Activated effector memory CD4-positive, alpha-beta T cell treated with Interleukin-2 at 50 U/mL for 16 hours (primary cell): ENCODE results near the gene OR52E8.

Source experiments
- DNase-seq: peaks from one replicate; pipeline ENCODE4 v3.0.0-alpha.2; 2020

The OR52E8 gene

DNA sequence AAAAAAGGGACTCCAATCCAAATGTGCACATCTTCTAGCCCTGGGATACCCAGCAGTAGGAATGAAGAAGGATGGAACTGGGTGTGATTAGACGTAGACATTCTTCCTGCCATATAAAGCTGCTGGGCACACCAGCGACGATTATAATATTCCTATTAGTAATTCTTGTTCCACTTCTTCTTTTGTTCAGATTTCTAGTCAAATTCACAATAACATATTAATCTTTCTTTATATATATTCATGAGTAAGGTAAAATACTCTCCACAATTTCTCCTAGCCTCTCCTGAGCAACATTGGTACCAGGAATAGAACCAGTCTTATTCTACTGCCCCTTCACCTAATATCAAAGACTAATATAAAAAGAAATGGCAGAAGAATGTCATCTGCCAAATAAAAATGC, at the start of gene OR52E8:
Gene OR52E8, minus strand, starts transcription at position 101 of the 400 bp plus-strand sequence. Its CDS starts 0 bp downstream, at position 101.
- DNase-seq: no peak

- DNase-seq: no peak
These were observed 42.0 kb upstream of the OR52E8 start for GRCh38 chr11:5899534-5899933.

- DNase-seq: no peak
These were observed 35.4 kb upstream of the OR52E8 start, which contains the start of gene OR52E5 for GRCh38 chr11:5892908-5893307. OR52E5 (plus strand) TSS chr11:5893208; CDS start chr11:5900777, 7,569 bp downstream.

DNA sequence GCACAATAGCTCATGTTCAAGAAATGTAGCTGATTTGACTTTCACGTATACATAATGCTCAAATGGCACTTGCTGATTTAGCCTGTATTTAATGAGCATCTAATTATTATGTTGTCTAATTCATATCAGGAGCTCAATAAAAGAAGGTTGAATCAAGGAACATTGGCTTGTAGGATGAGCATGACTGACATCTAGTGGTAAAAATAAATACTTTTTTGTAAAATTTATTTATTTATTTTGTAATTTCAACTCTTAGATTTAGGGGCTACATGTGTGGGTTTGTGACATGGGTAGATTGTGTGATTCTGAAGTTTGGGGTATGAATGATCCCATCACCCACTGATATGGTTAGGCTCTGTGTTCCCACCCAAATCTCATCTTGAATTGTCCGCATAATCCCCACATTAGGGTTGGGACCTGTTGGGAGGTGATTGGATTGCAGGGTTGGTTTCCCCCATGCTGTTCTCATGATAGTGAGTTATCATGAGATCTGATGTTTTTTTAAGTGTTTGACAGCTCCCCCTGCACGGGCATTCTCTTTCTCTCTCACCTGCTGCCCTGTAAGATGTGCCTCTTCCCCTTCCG, 33.8 kb upstream of the OR52E8 start:
- no peak for DNase-seq

DNA sequence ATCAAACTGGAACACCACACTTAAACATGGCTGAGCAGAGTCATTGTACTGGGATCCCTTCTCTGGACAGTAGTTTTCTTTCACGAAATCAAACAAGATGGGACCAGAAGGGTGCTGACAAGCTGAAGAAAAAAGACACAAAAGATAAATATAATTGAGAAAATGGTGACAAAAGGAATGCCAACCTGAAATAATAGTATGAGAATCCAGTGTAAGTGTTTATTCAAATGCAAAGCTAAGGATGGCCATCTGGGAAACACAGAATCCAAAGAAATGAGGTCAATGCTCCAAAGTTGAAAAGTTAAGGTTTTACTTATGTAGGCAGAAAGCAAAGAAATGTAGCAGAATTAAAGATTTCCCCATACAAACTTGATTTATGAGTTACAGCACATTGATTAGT, 30.2 kb upstream of the OR52E8 start:
- DNase-seq: no peak

DNA sequence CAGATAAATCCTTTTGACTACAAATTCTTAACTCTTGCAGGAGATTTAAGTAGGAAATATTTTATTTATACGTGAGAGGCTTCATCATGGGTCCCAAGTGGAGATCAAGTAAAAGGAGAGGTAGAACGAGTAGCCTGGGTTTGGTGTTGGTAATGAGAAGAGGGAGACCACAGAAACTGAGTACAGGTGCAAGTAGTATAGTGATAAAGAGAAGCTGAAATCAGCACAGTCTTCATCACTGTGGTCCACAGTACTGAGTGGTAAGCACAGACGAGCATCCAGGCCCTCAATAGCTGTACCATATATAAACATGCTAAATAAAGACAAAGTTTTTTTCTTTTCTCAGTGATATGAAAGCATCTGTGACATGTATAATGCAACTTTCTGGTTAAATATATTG, 29.7 kb upstream of the OR52E8 start:
- no peak for DNase-seq

DNA sequence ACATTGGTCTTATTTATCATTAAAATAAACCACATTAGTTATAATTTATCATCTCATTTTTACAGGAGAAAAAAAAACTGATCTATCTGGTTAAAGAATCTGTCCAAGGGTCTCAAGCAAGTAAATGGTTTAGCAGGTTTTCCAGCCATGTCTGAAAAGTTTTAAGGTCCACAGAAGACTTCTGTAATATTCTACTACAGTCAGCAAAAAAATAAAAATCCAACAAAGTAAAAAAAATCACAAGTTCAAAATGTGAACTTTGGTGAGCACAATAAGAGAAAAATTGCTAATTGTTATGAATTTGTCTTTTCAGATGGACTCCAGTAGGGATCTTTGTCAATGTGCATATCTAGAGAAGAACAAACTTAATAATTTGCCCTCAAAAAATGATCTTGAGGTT, 24.3 kb upstream of the OR52E8 start:
- DNase-seq: no peak

GRCh38 chr11:5880329-5880728, 22.8 kb upstream of the OR52E8 start, which contains the start of gene OR52E4:
OR52E4 (plus strand) TSS chr11:5880629; CDS start chr11:5884293, 3,664 bp downstream.
- DNase-seq: no peak

GRCh38 chr11:5878564-5878963, 21.1 kb upstream of the OR52E8 start:
- DNase-seq: no peak

DNA sequence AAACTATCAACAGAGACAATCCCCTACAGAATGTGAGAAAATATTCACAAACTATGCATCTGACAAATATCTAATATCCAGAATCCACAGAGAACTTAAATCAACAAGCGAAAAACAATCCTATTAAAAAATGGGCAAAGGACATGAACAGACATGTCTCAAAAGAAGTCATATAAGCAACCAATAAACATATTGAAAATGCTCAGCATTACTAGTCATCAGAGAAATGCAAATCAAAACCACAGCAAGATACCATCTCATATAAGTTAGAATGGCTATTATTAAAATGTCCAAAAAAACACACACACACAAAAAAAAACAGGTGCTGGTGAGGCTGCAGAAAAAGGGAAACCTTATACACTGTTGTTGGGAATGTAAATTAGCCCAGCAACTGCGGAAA, 8.3 kb upstream of the OR52E8 start:
- no peak for DNase-seq

GRCh38 chr11:5851002-5851401, 6.5 kb downstream of the OR52E8 start:
- DNase-seq: no peak

DNA sequence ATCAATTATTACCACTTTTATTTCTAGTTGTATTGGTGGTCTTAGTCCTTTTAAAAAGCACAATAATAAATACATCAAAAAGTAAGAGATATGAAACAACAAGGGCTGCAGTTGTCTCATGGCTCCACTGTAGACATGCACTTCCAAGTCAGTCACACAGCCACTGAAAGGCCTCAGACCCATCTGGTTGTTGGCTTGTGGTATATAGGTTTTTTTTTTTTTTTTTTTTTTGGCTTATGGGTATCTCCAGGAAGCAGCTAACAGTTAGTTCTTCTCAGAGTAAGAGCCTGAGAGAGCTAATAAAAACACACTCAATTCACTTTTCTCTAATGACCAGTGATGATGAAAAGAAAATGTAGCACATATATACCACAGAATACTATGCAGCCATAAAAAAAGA, 9.8 kb downstream of the OR52E8 start:
- no peak for DNase-seq

- no peak for DNase-seq
These were observed 10.8 kb downstream of the OR52E8 start for GRCh38 chr11:5846701-5847100.

DNA sequence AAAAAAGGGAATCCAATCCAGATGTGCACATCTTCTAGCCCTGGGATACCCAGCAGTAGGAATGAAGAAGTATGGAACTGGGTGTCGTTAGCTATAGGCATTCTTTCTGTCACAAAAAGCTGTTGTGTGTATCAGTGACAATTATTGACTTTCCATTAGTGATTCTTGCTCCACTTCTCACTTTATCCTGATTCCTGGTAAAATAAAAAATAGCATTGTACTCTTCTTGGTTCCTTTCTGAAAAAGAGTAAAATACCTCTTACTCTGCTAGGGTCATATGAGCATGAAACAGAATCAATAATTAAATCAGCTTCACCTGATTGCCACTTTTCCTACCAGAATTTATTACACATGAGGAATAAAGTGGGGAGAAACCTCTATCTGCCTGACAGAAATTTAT, 15.7 kb downstream of the OR52E8 start, which contains the start of gene OR52E6:
Gene OR52E6, minus strand, starts transcription at position 101 of the 400 bp plus-strand sequence. Its CDS starts 0 bp downstream, at position 101.
- no peak for DNase-seq

- no peak for DNase-seq
These were observed 19.8 kb downstream of the OR52E8 start for GRCh38 chr11:5837695-5838094.

DNA sequence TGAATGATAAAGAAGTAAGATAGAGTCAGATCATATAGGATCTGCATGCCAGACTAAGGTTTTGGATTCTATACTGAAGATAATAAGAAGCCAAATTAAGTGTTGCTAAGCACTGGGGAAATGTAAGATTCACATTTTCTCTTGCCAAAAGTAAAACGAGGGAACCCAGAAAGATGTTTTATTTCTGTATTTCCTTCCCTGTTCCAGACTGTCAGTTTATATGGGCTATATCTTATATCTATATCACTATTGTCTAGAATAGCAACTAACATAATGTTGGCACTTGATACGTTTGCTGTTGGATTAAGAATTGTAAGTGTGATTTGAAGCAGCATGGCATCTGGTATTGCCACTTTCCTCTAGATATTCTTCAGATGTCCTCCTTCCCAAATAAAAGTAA, 24.0 kb downstream of the OR52E8 start:
- DNase-seq: no peak

- DNase-seq: no peak
These were observed 26.2 kb downstream of the OR52E8 start for GRCh38 chr11:5831196-5831829.

DNA sequence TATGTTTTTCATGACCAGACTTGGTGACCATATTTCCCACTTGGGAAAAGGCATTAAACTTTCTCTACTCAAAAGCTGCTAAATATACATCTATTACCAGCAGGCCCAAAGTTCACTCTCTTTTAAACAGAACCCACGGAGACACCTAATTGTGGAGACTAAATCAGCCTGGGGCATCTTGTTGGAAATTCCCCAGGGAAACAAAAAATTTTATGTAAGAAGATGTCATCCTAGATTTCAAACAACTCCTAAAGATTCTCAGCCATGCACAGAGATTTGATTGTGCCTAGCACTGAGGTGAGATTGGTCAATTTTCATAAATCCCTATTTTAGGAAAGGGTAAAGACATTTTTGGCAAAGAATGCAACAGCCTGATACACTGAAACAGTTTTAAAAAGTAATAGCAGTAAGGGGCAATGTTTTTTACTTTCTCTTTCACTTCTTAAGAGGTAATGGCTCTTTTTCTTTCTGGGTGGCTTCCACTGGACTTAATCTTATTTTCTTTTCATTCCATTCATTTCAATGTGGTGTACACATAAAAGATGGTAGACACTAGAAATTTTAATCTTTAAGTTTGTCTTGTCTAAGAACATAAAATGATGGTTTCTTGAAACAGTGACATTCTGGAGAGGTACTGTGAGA, 39.1 kb downstream of the OR52E8 start:
- DNase-seq: no peak

DNA sequence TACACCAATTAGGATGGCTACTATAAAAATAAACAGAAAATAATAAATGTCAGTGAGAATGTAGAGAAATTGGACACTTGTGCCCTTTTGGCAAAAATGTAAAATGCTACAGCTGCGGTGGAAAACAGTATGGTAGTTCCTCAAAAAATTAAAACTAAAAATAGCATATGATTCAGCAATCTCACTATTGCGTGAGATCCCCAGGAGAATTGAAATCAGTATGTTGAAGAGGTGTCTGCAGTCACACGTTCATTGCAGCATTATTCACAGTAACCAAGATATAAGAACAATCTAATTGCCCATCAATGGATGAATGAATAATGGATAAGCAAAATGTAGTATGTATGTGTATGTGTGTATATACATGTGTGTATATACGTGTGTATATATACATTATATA, 42.0 kb downstream of the OR52E8 start:
- DNase-seq: no peak

DNA sequence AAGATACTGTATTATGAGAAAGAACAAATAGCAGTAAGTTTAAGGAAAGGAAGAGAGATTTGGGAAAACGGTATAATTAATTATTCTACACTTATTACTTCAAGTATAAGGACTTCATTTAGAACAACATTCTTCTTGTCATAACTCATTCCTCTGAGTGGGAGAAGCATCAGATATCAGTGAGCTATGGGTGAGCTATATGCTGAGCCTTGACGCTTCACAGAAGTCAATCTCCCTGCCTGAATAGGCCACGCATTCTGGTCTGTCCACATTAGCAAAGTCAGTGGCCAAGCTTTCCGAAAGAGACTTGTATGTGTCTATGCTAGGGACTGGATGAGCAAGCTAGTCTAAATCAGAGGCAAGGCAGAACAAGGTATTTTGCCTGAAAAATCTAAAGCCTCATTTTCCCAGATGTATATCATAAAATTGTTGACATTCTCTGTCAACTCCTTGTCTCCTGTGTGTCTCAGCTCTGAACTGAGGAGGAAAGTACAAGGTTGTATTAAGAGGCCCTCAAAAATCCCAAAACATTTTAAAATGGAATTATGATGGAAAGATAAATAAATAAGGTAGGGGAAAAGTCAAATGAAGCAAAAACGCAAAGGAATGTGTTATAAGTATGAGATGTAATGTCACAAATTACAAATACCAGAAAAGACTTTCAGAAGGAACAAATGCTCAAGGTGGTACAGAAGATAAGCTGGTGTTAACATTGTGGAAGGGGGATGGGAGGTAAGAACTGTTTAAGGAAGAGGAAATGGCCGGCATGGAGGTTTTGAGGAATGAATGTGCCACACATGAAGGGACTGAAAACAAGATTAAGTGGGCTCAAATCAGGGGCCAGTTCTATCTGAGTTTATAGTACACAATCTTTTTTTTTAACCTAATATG, 47.3 kb downstream of the OR52E8 start:
- no peak for DNase-seq

GRCh38 chr11:5809122-5809519, 48.4 kb downstream of the OR52E8 start:
- no peak for DNase-seq

DNA sequence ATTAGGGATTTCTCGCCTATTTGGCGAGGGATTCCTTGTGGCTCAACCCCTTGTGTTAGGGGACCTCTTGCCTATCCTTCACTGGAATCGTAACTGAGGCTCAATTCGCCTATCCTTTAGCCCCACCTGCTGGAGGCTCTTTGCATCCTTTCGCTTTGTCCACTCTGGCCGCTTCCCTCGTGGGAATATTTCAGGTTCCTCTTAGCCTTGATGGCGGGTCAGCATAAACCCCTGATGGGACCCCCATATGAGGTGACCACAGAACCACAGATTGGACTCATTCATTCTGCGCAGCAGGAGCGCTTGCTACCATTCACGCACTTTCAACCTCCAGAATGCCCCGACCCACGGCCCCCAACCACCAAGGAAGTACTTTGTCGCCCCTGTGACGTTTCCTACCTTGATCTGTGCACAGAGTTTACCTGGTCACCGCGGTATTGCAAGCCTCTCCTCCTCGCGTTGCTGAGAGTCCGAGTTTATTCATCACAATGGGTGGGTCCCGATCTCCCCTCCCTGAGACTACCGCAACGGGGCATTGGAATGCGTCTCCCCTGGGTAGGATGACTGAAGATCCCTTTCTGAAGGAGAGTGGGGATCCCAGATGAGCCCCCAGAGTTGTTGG, 48.9 kb downstream of the OR52E8 start, which contains the start of gene OR52N2:
Gene OR52N2, plus strand, starts transcription at position 425 of the 622 bp plus-strand sequence. CDS start 11,412 bp downstream, outside the sequence.
- DNase-seq: peak; percentile 53
